Putamen (tissue), 1 donor: ENCODE data around the gene CKMT1A.

Source experiments
- DNase-seq: peaks from one replicate; pipeline ENCODE4 v3.0.0-alpha.2; 2016; ENCODE audit warnings: low spot score

Gene CKMT1A

GRCh38 chr15:43748376-43748775, 54.7 kb downstream of the CKMT1A start:
- no peak for DNase-seq
